NCI-H128 (cell line): ENCODE measurements around the gene VWA8.
"Not testable (repeated sequence)": the region's sequence is repeated elsewhere in the genome, so short reads cannot be mapped to it uniquely, and the experiment has no call there.

Experiments
- DNase-seq: peaks from one replicate; lab custom pipeline; 2025; ENCODE audit not compliant: unreplicated experiment; lab: John Stamatoyannopoulos, UW

The VWA8 gene

DNA sequence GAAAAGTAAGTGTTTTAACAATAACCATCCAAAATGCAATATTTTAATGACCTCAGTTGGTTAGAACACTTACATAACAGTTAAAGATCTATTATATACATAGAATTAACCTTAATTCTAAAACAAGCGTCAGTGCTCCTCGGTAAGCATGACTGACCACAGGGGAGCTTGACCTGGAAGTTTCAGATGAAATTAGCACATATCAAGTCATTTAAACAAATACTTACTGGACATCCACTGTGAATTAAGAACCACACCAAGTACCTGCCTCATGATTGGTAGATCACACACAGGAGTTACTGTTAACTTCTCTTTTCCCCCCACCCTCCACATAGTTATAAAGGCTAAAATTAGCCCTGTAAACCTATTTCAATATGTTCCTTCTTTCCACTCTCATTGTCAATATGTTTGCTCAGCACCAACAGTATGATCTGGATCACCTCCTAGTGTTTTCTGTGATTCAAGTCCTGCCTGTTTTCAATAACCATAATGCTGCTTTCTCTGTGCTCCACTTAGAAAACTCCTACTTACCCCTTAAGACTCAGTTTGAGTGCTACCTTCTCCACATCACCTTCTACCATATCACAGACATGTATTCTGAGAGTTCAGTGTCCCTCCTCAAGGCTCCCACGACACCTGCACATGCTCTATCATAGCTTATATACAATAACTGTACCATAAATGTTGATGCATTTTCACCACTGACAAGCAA, 209.0 kb downstream of the VWA8 start:
- DNase-seq: no peak

- DNase-seq: no peak
These were observed 209.6 kb downstream of the VWA8 start for GRCh38 chr13:41751277-41751676.

GRCh38 chr13:41746259-41746658, 214.7 kb downstream of the VWA8 start:
- no peak for DNase-seq

DNA sequence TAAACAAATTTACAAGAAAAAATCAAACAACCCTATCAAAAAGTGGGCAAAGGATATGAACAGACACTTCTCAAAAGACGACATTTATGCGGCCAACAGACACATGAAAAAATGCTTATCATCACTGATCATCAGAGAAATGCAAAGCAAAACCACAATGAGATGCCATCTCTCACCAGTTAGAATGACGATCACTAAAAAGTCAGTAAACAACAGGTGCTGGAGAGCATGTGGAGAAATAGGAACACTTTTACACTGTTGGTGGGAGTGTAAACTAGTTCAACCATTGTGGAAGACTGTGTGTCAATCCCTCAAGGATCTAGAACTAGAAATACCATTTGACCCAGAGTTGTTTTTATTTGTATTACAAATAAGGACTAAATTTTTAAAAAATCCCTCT, 215.4 kb downstream of the VWA8 start:
- DNase-seq: not testable (repeated sequence)

GRCh38 chr13:41742917-41743552, 217.9 kb downstream of the VWA8 start:
- no peak for DNase-seq

DNA sequence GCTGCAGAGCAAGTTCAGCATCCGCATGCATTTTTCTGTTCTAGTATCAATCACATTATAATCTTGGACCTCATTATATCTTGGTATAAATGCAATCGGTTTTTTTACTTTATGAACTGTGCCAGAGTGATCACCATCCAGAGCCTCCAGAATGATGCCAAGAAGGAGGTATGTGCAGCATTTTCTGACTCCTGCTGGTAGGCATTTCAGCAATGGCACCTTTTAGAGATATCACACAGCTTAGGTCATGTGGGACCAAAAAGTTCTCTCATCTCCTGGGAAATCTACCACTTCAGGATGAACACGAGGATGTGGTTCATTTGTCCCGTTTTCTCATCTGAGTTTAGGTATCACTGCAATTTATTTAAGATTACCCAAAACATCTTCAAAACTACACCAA, 220.4 kb downstream of the VWA8 start:
- no peak for DNase-seq

GRCh38 chr13:41722684-41723535, 238.0 kb downstream of the VWA8 start:
- DNase-seq: no peak

DNA sequence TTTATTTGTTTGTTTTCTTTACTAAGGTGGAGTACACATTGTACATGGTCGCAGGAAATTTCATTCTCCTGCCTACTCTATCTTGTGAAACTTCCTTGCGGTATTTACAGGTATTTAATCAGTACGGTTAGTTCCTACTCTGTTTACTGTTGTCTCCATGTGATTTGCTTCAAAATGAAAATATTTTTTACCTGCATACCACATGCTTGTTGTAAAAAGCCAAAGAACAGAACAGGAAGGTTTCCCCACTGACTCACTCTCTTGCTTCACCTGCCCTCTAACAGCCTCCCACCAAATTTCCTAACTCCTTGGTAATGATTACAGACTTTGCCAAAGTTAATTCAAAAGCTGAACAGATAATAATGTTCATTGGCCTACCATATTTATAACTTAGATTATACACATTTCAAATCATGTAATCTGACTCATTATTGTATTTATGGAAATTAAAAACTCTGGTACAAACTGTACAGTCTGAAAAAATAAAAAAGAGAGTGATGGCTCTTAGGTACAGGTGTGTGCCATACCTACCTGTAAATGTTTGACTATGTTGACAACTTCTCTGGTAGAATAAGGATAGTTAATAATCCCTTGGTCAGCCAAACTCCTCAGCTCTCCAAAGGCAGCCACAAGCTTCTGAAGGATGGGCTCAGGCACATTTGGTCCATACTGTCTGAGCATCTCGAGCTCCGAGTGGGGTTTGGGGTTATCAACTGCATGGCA, 239.9 kb downstream of the VWA8 start:
- no peak for DNase-seq

GRCh38 chr13:41716236-41716635, 244.7 kb downstream of the VWA8 start:
- DNase-seq: no peak

DNA sequence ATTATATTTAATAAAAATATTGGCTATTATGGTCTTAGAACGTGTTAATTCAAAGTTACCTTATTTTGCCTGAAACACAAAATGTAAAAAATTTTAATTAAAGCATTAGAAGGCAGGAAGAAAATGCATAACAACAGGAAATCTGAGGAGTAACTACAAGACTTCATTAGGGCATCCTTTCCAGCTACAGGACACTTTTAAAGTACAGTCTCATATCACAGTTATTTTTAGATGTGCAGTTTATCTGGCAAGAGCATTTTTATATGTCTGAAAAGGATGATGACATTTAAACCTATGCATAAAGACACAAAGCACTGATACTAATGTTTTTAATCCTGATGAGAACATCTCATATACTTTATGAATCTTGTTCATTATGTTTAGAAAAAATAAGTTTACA, 247.5 kb downstream of the VWA8 start:
- DNase-seq: no peak

GRCh38 chr13:41710771-41711170, 250.1 kb downstream of the VWA8 start:
- DNase-seq: no peak

GRCh38 chr13:41709511-41709910, 251.4 kb downstream of the VWA8 start:
- no peak for DNase-seq

DNA sequence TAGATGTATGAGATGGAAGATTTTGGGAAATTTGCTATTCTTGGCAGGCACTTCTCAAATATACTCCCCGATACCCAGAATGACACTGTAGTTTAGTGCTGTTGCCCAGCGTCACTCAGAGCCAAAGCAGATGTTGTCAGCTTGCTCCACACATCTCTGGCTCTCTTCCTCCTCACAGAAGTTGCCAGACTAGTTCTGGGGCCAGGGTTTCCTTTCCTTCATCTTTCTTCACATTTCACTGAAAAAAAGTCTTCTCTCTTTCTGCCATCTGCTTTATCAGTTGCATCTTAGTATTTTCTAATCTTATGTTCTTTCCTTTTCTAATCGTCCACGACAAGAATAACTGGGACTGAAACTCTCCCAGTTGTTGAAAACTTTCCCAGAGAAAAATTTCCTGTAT, 252.2 kb downstream of the VWA8 start:
- DNase-seq: no peak

GRCh38 chr13:41707194-41707821, 253.6 kb downstream of the VWA8 start:
- no peak for DNase-seq

GRCh38 chr13:41706152-41706551, 254.8 kb downstream of the VWA8 start:
- DNase-seq: no peak

DNA sequence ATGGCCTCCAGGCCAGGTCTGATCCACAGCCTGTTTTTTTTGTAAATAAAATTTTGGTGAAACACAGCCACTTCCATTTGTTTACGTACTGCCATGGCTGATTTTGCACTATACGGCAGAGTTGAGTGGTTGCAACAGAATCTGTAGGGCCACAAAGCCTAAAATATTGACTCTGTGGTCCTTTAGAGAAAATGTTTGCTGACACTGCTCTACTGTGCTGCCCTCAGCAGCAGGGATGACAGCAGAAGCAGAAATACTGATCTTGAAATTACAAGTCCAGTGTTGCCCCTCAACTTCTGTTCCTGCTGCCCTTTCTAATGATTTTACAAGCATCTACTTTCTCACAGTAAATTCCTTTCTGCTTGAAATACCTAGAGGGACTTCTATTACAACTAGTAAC, 258.4 kb downstream of the VWA8 start:
- no peak for DNase-seq

DNA sequence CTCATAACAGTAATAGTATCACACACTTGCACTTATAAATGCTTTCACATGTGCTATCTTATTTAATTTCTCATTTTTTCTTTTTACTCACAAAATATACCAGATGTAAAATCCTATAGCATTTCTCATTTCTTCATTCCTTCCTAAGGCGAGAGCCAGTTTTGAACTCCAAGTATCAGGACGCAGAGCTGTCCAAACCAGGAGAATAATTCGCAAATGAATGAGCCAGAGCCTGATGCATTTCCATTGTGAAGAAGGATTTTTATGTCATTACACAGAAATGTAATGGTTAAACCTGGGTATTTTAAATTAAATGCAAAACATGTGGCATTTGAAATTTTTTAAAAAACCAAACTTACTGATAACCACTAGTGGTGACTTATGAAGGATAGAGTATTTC, 259.2 kb downstream of the VWA8 start:
- no peak for DNase-seq

DNA sequence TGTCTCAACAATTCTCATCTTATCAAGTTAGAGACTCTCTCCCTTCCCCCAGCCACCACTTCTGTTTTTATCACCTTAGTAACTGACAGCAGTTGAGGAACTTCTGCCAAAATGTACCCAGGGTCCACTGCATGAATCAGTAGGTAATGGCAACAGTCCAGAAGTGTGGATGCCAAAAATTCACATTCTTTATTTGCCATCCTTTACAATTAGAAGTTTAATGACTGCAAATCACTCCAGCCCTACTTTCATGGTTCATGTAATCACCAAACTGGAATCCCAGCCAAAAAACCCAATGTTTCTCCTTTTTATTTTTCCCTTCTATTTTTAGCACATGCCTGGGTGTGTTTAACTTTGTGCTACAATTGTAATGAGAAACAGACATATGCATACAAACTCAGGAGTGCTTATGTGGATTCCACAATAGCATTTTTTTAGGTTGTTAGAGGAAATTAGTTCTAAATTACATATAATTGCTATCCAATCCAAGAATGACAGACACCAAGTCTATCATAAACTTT, 260.1 kb downstream of the VWA8 start:
- no peak for DNase-seq

- no peak for DNase-seq
These were observed 261.1 kb downstream of the VWA8 start for GRCh38 chr13:41699759-41700158.

DNA sequence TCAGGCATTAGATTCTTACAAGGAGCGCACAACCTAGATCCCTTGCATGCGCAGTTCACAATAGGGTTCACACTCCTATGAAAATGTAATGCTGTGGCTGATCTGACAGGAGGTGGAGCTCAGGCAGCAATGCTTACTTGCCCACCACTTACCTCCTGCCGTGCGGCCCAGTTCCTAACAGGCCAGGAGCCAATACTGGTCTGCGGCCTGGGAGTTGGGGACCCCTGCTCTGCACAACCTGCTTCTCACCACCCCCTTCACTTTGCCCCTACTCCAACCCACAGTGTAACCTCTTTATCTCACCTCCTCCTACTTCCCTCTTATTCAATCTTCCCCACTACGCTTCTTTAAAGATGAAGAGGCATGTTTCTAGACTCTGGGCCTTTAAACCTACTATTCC, 263.3 kb downstream of the VWA8 start:
- no peak for DNase-seq
